ENCODE measurements around the gene PREX1. TPM values are rescaled to one million over a fixed set of nuclear protein-coding genes. Genes with fewer than 3 reads are reported as not detected.

Gene PREX1
- total and polyA plus RNA-seq, 2 donors (not counting 3 experiments of a cell fraction or from before 2014, with no cell fraction given): 51.3 to 72.9 TPM

- POLR2A ChIA-PET: no interaction called here
- H3K27ac ChIP-seq (ENCODE audit: insufficient read depth, low read depth, low read length): no peak overlapping the region
- intact Hi-C loops (cut with micrococcal nuclease) (no loop called here), dilution Hi-C loops (cut with MboI; ENCODE audit: extremely low pct_ligation_motif_present, low sequenced_read_pairs) (no loop called here)
- no peak overlapping the region for H3K4me3 ChIP-seq (replicated peaks in 1 of 3; ENCODE audit: insufficient read depth in 1 of 3, low read depth in 1 of 3, low read length in 3 of 3)
- FAIRE-seq (no peak), DNase-seq (ENCODE audit: low read depth, low spot score) (no peak)
- TF ChIP-seq MAX (IDR thresholded peaks at IDR 0.05; ENCODE audit: insufficient read depth, insufficient read length): no peak
- no peak for TF ChIP-seq CTCF (IDR thresholded peaks at IDR 0.05; ENCODE audit: extremely low read depth in 1 of 2, insufficient read depth in 1 of 2, low read depth in 1 of 2, low read length in 2 of 2)
- TF ChIP-seq POLR2A (IDR thresholded peaks at IDR 0.05; ENCODE audit: low read depth, low read length): no peak
- TF ChIP-seq EZH2 (IDR thresholded peaks at IDR 0.05; ENCODE audit: borderline replicate concordance, low read depth, low read length, severe bottlenecking): no peak
- TF ChIP-seq POLR2AphosphoS5 (IDR thresholded peaks at IDR 0.05; ENCODE audit: insufficient read depth, low read depth, low read length): no peak
- TF ChIP-seq GATA2 (IDR thresholded peaks at IDR 0.05; ENCODE audit: insufficient read depth, insufficient read length, low read depth, low read length): no peak
- TF ChIP-seq FOS (IDR thresholded peaks at IDR 0.05; ENCODE audit: borderline replicate concordance, insufficient read depth, low read length): no peak
- no peak for TF ChIP-seq JUN (IDR thresholded peaks at IDR 0.05; ENCODE audit: borderline replicate concordance, insufficient read depth, insufficient read length, low read depth)
- no peak for TF ChIP-seq MYC (IDR thresholded peaks at IDR 0.05; ENCODE audit: low read depth, low read length)
- H3K9me3 ChIP-seq (replicated peaks; ENCODE audit: control insufficient read depth, insufficient read depth, low read length): no peaks in the 10 kb centered on the region
- no TSS peak for BruUV-seq (replicated peaks)
- H2AFZ ChIP-seq (ENCODE audit: low read depth, low read length): no peak overlapping the region
- H3K79me2 ChIP-seq (ENCODE audit: control insufficient read depth, insufficient read depth, low read length): peaks cover 97% of the 10 kb centered on the region
- H3K9me1 ChIP-seq (replicated peaks; ENCODE audit: control insufficient read depth, extremely low read depth, insufficient read depth, low read length): no peaks in the 10 kb centered on the region
- no peak overlapping the region for H3K4me2 ChIP-seq (ENCODE audit: insufficient read depth, low read length)
- H3K36me3 ChIP-seq (ENCODE audit: control insufficient read depth in 2 of 2, extremely low read depth in 1 of 2, insufficient read depth in 2 of 2, low read length in 2 of 2): no peaks in the 10 kb centered on the region
- H3K9ac ChIP-seq (replicated peaks; ENCODE audit: extremely low read depth, insufficient read depth, low read length): no peak overlapping the region
- peaks cover 2% of the 10 kb centered on the region for H4K20me1 ChIP-seq (replicated peaks; ENCODE audit: control insufficient read depth, extremely low read depth, insufficient read depth, low read length)
- H3K4me1 ChIP-seq (ENCODE audit: control insufficient read depth, extremely low read depth, insufficient read depth, low read length): peaks cover 8% of the 10 kb centered on the region
- CTCF ChIA-PET: no interaction called here
- H3K27me3 ChIP-seq (ENCODE audit: control insufficient read depth in 2 of 2, insufficient read depth in 2 of 2, low read length in 2 of 2): no peaks in the 10 kb centered on the region
Observed at GRCh38 chr20:48808382-48809034, 19.3 kb downstream of the PREX1 start.
